ENCODE measurements around the gene PCDHB15.
"Not testable (repeated sequence)": the region's sequence is repeated elsewhere in the genome, so short reads cannot be mapped to it uniquely, and the experiment has no call there.

PCDHB15 gene

DNA sequence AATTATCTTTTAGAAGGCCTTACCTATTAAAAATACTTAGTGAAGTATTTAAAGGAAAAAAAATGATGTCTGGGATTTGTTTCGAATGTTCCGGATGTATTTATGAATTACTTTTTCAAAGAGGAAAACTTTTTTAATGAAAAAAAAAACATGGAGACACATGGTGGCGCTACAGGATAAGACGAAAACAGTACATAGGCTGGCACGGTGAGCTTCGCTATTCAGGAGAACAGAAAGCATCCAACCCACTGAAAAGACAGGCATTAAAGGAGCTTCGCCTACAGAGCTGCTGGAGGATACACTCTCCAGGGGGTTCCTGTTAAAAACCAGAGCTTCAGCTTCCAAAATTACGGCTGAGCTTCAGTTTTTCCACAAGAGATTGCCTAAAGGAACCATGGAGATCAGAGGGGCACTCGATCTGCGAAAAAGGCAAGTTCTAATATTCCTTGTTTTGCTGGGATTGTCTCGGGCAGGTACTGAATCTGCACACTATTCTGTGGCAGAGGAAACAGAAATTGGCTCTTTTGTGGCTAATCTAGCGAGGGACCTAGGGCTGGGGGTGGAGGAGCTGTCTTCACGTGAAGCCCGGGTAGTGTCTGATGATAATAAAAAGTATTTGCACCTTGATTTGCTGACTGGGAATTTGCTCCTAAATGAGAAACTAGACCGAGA, 21.9 kb upstream of the PCDHB15 start, which contains the start of gene PCDHB14:
Gene PCDHB14 (plus strand): TSS at position 232 of the 672 bp plus-strand sequence. CDS start 163 bp downstream, at position 395.
- Histone ChIP-seq H3K9ac (no peak within 1 kb of the TSS), H3K4me2 (ENCODE audit: low read length) (peak within 1 kb of the TSS; percentile 58), H3K4me3 (ENCODE audit: low read depth, low read length) (peak within 1 kb of the TSS; percentile 36), H3K27ac (no peak within 1 kb of the TSS), H3K79me2 (no peaks in the 10 kb centered on the region), H3K4me1 (no peaks in the 10 kb centered on the region), H2AFZ (no peak within 1 kb of the TSS), H3K9me3 (ENCODE audit: control insufficient read depth, low read length) (peaks cover 6% of the 10 kb centered on the region), H3K36me3 (ENCODE audit: control insufficient read depth, insufficient read depth, low read length) (no peaks in the 10 kb centered on the region), H3K27me3 (ENCODE audit: control insufficient read depth, insufficient read depth, low read length) (no peaks in the 10 kb centered on the region)
- TF ChIP-seq, protein P1, sequence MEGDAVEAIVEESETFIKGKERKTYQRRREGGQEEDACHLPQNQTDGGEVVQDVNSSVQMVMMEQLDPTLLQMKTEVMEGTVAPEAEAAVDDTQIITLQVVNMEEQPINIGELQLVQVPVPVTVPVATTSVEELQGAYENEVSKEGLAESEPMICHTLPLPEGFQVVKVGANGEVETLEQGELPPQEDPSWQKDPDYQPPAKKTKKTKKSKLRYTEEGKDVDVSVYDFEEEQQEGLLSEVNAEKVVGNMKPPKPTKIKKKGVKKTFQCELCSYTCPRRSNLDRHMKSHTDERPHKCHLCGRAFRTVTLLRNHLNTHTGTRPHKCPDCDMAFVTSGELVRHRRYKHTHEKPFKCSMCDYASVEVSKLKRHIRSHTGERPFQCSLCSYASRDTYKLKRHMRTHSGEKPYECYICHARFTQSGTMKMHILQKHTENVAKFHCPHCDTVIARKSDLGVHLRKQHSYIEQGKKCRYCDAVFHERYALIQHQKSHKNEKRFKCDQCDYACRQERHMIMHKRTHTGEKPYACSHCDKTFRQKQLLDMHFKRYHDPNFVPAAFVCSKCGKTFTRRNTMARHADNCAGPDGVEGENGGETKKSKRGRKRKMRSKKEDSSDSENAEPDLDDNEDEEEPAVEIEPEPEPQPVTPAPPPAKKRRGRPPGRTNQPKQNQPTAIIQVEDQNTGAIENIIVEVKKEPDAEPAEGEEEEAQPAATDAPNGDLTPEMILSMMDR (IDR thresholded peaks at IDR 0.05): no peak

- H3K9me3 ChIP-seq (ENCODE audit: control insufficient read depth, low read length); H3K4me1 ChIP-seq; H3K27ac ChIP-seq; H3K36me3 ChIP-seq (ENCODE audit: control insufficient read depth, insufficient read depth, low read length); H3K79me2 ChIP-seq; H3K27me3 ChIP-seq (ENCODE audit: control insufficient read depth, insufficient read depth, low read length); H3K4me2 ChIP-seq (ENCODE audit: low read length); H3K4me3 ChIP-seq (ENCODE audit: low read depth, low read length); H3K9ac ChIP-seq; H2AFZ ChIP-seq: not testable (repeated sequence)
Observed at GRCh38 chr5:141224844-141225243, 20.4 kb upstream of the PCDHB15 start.

DNA sequence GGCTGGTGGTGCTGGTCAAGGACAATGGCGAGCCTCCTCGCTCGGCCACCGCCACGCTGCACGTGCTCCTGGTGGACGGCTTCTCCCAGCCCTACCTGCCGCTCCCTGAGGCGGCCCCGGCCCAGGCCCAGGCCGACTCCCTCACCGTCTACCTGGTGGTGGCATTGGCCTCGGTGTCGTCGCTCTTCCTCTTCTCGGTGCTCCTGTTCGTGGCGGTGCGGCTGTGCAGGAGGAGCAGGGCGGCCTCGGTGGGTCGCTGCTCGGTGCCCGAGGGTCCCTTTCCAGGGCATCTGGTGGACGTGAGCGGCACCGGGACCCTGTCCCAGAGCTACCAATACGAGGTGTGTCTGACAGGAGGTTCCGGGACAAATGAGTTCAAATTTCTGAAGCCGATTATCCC, 19.8 kb upstream of the PCDHB15 start:
- H3K4me1 ChIP-seq; H3K4me3 ChIP-seq (ENCODE audit: low read depth, low read length); H3K79me2 ChIP-seq; H3K36me3 ChIP-seq (ENCODE audit: control insufficient read depth, insufficient read depth, low read length); H2AFZ ChIP-seq; H3K9me3 ChIP-seq (ENCODE audit: control insufficient read depth, low read length); H3K27ac ChIP-seq; H3K4me2 ChIP-seq (ENCODE audit: low read length); H3K9ac ChIP-seq; H3K27me3 ChIP-seq (ENCODE audit: control insufficient read depth, insufficient read depth, low read length): not testable (repeated sequence)

DNA sequence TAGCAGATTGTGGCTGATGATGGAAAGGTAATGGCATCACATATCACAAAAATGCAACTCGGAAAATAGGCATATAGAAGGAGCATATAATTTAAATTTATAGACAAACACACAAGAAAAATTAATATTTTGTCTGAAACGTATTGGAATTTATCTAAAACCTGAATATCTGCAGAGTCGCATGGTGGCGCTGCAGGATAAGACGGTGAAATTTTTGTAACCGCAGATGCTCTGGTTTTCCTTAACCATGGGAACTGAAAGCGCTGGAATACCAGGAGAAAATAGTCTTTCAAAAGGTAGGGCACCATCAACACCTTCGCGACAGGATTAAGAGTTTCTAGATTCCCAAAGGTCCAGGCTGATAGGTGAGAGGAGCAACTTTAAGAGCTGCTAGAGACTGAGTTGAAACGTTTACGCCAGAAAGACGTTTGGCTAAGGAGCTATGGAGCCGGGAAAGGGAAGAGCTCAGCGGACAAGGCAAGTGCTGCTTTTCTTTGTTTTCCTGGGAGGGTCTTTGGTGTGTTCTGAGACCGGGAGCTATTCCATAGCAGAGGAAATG, 11.0 kb upstream of the PCDHB15 start:
- Histone ChIP-seq H3K27me3 (ENCODE audit: control insufficient read depth, insufficient read depth, low read length) (no peaks in the 10 kb centered on the region), H3K27ac (no peak overlapping the region), H3K9ac (no peak overlapping the region), H3K4me3 (ENCODE audit: low read depth, low read length) (peak overlapping the region; percentile 26), H3K4me1 (no peaks in the 10 kb centered on the region), H2AFZ (no peak overlapping the region), H3K36me3 (ENCODE audit: control insufficient read depth, insufficient read depth, low read length) (no peaks in the 10 kb centered on the region), H3K79me2 (no peaks in the 10 kb centered on the region), H3K9me3 (ENCODE audit: control insufficient read depth, low read length) (peaks cover 8% of the 10 kb centered on the region), H3K4me2 (ENCODE audit: low read length) (no peak overlapping the region)
- TF ChIP-seq, protein P1 (IDR thresholded peaks at IDR 0.05): peak; percentile 31

DNA sequence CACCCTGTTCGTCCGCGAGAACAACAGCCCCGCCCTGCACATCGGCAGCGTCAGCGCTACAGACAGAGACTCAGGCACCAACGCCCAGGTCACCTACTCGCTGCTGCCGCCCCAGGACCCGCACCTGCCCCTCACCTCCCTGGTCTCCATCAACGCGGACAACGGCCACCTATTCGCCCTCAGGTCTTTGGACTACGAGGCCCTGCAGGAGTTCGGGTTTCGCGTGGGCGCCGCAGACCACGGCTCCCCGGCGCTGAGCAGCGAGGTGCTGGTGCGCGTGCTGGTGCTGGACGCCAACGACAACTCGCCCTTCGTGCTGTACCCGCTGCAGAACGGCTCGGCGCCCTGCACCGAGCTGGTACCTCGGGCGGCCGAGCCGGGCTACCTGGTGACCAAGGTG, 9.3 kb upstream of the PCDHB15 start:
- not testable (repeated sequence) for H3K4me2 ChIP-seq (ENCODE audit: low read length); H3K9ac ChIP-seq; H3K79me2 ChIP-seq; H2AFZ ChIP-seq; H3K4me1 ChIP-seq; H3K36me3 ChIP-seq (ENCODE audit: control insufficient read depth, insufficient read depth, low read length); H3K27ac ChIP-seq; H3K4me3 ChIP-seq (ENCODE audit: low read depth, low read length); H3K27me3 ChIP-seq (ENCODE audit: control insufficient read depth, insufficient read depth, low read length)
- peaks cover 12% of the 10 kb centered on the region for H3K9me3 ChIP-seq (ENCODE audit: control insufficient read depth, low read length)

DNA sequence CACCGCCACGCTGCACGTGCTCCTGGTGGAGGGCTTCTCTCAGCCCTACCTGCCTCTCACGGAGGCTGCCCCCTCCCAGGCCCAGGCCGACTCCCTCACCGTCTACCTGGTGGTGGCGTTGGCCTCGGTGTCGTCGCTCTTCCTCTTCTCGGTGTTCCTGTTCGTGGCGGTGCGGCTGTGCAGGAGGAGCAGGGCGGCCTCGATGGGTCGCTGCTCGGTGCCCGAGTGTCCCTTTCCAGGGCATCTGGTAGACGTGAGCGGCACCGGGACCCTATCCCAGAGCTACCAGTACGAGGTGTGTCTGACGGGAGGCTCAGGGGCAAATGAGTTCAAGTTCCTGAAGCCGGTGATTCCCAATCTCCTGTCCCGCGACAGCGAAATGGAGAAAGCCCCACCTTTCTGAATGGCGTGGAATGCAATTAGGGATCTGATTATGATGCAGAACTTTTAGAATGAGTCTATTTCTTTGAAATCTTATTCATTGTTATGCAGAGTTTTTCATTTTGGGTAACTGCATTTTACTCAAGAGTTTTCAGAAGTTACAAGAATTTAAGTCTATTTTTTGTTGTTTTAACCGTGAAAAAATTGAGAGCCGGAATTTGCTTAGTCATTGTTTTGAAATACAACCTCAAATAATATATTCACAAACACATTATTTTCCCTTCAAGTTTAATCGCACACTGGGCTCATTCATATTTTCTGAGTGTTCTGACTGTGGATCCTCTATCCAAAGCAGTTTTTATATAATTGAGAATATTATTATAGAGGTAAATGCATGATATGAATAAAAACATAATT, 8.5 kb upstream of the PCDHB15 start:
- Histone ChIP-seq H3K27ac (no peak overlapping the region), H3K4me2 (ENCODE audit: low read length) (no peak overlapping the region), H3K9me3 (ENCODE audit: control insufficient read depth, low read length) (peaks cover 12% of the 10 kb centered on the region), H3K4me1 (no peaks in the 10 kb centered on the region), H3K36me3 (ENCODE audit: control insufficient read depth, insufficient read depth, low read length) (no peaks in the 10 kb centered on the region), H3K9ac (no peak overlapping the region), H3K4me3 (ENCODE audit: low read depth, low read length) (no peak overlapping the region), H3K27me3 (ENCODE audit: control insufficient read depth, insufficient read depth, low read length) (no peaks in the 10 kb centered on the region), H3K79me2 (no peaks in the 10 kb centered on the region), H2AFZ (no peak overlapping the region)
- TF ChIP-seq, protein P1 (IDR thresholded peaks at IDR 0.05): no peak

All from parathyroid adenoma (tissue), 2 donors.